Hematopoietic multipotent progenitor cell (in vitro differentiated cells): ENCODE data around the gene IDI1. TPM values are rescaled to one million over a fixed set of nuclear protein-coding genes. Genes with fewer than 3 reads are reported as not detected.

ENCODE experiments used
- DNase-seq, 3 donors: peaks; one replicate each; pipeline ENCODE4 v3.0.0-alpha.2; 2011 to 2015; ENCODE audit warnings: low read depth in 2 of 3, low spot score in 2 of 3
- total RNA-seq: library from RNA; depleted of rRNA; stranded (reverse); fragments of >200 nt; gene quantifications from one replicate; pipeline ENCODE4 v1.2.3, GENCODE V29; 2012

IDI1 gene
- total RNA-seq, 1 donor, result 31.5 TPM

- no peak for DNase-seq
Observed at GRCh38 chr10:997266-998022, 51.5 kb downstream of the IDI1 start.

- DNase-seq, result no peak
Observed at GRCh38 chr10:996031-996430, 52.9 kb downstream of the IDI1 start.

GRCh38 chr10:995559-995926, 53.4 kb downstream of the IDI1 start:
- DNase-seq, result no peak

GRCh38 chr10:994836-995558, 53.9 kb downstream of the IDI1 start:
- no peak for DNase-seq

GRCh38 chr10:992871-993270, 56.0 kb downstream of the IDI1 start:
- DNase-seq, result no peak

GRCh38 chr10:992467-992866, 56.5 kb downstream of the IDI1 start:
- no peak for DNase-seq

- no peak for DNase-seq
Observed at GRCh38 chr10:990808-991207, 58.1 kb downstream of the IDI1 start.

Other genes with a start within 250 kb of the IDI1 start
- 49.8 TPM for gene LARP4B, start 117.4 kb downstream of the IDI1 start, total RNA-seq
- gene GTPBP4, start 60.7 kb downstream of the IDI1 start, total RNA-seq, result 15.9 TPM
- not detected for gene IDI2, start 23.3 kb downstream of the IDI1 start, total RNA-seq
- gene WDR37, start 7.3 kb upstream of the IDI1 start, total RNA-seq, result 18.0 TPM